ENCODE data around the gene VARS1.
A peak's percentile ranks its signal among the peaks of the same experiment; 100 is the strongest.
"Not testable (repeated sequence)": the region's sequence is repeated elsewhere in the genome, so short reads cannot be mapped to it uniquely, and the experiment has no call there.

VARS1 gene

DNA sequence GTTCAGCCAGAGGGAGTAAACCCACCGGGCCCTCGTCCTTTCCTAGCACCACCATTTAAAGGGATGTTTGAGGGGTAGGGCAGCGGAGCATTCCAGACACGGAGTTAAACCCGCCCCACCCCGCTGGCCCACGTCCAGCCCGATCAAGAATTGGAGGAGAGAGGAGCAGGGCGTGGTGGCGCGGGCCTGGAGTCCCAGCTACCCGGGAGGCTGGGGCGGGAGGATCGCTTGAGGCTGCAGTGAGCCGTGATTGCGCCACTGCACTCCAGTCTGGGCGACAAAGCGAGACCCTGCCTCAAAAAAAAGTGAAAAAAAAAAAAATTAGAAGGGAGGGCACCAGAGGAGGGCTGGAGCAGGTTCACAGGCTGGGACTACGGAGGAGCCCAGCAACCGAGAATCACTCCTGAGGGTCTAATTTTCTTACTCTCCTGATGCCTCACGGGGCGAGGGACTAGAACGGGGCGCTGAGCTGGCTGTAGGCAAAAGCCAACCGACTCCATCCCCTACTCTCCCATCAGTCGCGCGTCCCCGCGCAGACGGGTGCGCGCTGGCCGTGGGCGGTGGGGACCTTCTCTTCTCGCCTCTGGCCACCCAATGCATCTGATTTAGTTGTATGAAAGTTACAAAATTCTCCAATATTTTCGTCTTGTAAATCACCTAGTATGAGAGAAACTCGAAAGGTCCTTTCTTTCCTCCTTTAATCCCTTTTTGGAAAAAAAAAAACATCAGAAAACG, 25.9 kb upstream of the VARS1 start:
- peak; percentile 56 for DNase-seq

DNA sequence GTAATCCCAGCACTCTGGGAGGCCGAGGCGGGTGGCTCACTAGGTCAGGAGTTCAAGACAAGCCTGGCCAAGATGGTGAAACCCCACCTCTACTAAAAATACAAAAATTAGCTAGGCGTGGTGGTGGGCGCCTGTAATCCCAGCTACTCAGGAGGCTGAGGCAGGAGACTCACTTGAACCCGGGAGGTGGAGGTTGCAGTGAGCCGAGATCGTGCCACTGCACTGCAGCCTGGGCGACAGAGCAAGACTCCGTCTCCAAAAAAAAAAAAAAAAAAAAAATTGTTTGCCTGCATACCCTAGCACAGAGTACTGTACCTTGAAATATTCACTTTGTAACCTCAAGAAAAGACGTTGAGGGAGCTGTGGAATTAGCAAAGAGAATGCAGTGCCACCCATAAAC, 24.8 kb upstream of the VARS1 start:
- DNase-seq: not testable (repeated sequence)

DNA sequence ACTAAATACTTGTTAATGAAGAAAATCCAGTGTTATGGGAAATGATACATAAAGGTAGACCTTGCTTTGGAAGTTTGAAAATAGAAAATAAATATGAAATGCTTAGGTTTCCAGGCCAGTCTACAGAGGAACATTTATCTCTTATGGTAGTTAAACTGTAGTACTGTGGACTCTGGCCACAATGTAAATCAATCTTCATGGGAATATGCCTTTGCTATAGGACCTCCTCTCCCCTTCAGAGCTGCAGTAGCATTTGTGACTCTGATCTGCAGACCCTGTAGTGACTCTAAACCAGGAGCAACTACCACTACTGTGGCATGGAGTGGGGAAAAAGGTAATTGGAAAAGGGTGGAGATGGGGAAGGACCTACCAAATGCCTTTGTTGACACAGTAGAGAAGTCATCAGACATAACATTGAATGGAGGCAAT, 24.3 kb upstream of the VARS1 start:
- DNase-seq: no peak

DNA sequence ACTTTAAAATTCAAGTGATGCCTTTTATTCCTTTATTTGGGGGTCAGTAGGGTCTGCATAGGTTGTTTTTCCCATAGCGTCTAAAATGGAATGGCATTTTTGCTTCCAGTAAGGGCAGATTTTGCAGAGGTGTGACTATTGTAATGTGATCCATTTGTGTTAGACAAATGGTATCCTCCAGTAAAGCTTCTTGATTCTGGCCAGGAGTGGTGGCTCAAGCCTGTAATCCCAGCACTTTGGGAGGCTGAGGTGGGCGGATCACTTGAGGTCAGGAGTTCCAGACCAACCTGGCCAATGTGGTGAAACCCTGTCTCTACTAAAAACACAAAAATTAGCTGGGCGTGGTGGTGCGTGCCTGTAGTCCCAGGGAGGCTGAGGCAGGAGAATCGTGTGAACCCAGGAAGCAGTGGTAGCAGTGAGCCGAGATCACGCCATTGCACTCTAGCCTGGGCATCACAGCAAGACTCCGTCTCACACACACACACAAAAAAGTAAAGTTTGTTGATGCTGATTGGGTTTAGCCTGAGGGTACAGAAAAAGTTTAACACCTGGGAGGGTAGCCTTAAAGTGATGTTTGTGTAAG, 22.5 kb upstream of the VARS1 start:
- not testable (repeated sequence) for DNase-seq

DNA sequence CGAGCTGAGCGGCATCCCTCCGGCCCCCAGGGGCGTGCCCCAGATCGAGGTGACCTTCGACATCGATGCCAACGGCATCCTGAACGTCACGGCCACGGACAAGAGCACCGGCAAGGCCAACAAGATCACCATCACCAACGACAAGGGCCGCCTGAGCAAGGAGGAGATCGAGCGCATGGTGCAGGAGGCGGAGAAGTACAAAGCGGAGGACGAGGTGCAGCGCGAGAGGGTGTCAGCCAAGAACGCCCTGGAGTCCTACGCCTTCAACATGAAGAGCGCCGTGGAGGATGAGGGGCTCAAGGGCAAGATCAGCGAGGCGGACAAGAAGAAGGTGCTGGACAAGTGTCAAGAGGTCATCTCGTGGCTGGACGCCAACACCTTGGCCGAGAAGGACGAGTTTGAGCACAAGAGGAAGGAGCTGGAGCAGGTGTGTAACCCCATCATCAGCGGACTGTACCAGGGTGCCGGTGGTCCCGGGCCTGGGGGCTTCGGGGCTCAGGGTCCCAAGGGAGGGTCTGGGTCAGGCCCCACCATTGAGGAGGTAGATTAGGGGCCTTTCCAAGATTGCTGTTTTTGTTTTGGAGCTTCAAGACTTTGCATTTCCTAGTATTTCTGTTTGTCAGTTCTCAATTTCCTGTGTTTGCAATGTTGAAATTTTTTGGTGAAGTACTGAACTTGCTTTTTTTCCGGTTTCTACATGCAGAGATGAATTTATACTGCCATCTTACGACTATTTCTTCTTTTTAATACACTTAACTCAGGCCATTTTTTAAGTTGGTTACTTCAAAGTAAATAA, 21.8 kb upstream of the VARS1 start:
- DNase-seq: not testable (repeated sequence)

DNA sequence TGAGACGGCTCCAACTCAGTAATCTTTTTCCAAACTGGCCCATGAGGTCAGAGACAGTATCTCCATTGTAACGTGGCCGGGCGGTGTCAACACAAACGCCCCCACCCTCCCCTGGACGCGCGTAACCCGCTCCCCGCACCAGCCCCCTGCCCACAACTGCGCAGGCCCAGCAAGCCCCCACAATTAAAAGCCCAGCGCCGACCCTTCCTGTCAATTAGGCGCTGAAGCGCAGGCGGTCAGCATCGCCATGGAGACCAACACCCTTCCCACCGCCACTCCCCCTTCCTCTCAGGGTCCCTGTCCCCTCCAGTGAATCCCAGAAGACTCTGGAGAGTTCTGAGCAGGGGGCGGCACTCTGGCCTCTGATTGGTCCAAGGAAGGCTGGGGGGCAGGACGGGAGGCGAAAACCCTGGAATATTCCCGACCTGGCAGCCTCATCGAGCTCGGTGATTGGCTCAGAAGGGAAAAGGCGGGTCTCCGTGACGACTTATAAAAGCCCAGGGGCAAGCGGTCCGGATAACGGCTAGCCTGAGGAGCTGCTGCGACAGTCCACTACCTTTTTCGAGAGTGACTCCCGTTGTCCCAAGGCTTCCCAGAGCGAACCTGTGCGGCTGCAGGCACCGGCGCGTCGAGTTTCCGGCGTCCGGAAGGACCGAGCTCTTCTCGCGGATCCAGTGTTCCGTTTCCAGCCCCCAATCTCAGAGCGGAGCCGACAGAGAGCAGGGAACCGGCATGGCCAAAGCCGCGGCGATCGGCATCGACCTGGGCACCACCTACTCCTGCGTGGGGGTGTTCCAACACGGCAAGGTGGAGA, 19.7 kb upstream of the VARS1 start, which contains the start of the genes HSPA1A and HSPA1L:
HSPA1A (plus strand) TSS at position 519 of the 814 bp plus-strand sequence; CDS start at position 733, 214 bp downstream.
HSPA1L (minus strand) TSS at position 259 of the 814 bp plus-strand sequence. CDS start 3,311 bp downstream, outside the sequence.
- DNase-seq: peak; percentile 52

DNA sequence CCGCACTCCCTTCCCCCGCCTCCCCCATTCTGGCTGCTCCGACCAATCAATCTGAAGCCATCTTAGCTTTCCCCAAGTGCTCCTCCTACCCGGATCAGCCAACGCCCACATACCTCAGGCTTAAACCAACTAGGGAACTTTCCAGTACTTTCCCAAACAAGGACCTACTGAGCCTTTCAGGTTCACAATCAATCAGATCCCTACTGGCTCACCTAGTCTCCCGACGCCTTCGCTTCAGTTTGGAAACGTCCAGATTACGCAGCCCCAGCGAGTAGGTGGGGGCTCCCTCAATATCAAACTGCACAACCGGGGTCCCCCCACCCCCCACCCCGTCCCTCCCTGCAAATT, 19.1 kb upstream of the VARS1 start:
- peak; percentile 59 for DNase-seq

DNA sequence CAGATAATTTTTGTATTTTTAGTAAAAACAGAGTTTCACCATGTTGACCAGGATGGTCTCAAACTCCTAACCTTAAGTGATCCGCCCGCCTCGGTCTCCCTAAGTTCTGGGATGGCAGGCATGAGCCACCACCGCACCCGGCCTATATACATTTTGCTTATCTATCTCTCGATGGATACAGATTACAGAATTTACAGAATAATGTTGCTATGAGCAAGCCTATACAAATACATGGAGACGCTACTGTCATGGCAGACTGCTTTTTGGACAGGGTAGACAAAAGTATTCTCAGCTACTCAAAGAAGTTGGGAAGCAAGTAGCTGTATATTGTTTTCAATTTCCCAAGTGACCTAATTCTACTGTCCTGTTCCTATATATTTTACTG, 17.9 kb upstream of the VARS1 start:
- no peak for DNase-seq

DNA sequence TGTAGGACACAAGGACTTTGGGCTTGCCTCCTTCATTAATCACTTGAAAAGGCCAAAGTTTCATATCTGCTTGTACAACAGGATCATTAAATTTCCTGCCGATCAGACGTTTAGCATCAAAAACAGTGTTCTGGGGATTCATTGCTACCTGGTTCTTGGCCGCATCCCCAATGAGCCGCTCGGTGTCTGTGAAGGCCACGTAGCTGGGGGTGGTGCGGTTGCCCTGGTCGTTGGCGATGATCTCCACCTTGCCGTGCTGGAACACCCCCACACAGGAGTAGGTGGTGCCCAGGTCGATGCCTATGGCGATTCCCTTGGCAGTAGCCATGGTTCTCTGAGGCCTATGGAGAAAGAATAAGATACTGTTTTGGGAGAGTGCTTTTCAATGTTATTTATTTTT, 16.1 kb upstream of the VARS1 start:
- no peak for DNase-seq

DNA sequence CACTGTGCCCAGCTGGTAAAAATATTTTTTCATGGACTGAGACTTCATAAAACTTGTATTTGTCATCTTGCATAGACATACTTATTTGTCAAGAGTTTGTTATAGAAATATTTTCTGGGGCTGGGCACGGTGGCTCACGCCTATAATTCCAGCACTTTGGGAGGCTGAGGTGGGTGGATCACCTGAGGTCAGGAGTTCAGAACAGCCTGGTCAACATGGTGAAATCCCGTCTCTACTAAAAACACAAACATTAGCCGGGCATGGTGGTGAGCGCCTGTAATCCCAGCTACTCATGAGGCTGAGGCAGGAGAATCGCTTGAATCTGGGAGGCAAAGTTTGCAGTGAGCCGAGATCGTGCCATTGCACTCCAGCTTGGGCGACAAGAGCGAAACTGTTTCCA, 13.0 kb upstream of the VARS1 start:
- DNase-seq: not testable (repeated sequence)

DNA sequence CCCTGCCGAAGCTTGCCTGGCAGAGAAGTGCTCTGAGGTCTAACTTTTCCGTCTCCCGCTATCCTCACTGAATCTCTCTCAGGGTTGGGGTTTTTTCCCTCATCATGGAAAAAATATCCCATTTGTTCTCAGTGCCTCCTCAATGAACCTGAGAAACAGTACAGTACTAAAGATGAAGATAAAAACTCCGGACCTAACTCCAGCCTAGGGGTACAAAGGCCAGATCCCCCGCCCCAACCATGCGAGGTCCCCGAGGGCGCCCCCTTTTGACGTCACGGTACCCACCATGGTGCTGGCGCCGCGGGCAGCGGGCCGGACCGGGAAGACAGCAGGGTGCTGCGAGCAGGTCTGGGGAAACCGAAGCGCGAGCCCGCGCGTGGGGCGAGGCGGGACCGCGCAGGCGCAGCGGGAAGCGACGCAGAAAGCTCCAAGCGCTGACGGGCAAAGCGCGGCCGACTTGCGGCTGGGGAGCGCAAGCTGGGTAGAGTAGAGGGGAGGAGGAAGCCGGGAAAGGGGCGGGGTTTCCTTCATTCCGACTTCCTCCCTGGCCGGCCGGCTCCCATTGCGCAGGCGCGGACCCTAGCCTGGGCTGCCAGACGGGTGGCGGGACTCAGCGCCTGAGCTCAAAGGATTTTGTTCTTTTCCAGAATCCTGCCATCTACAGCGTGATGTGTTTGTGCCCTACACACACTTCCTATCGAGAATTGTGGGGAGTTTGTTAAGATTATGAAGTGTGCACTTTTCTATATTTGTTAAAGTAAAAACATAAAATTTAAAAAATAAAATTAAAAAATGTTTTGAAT, 11.1 kb upstream of the VARS1 start, which contains the start of gene LSM2:
LSM2 (minus strand) TSS at position 497 of the 803 bp plus-strand sequence; CDS start at position 288, 209 bp downstream.
- DNase-seq: peak; percentile 97

DNA sequence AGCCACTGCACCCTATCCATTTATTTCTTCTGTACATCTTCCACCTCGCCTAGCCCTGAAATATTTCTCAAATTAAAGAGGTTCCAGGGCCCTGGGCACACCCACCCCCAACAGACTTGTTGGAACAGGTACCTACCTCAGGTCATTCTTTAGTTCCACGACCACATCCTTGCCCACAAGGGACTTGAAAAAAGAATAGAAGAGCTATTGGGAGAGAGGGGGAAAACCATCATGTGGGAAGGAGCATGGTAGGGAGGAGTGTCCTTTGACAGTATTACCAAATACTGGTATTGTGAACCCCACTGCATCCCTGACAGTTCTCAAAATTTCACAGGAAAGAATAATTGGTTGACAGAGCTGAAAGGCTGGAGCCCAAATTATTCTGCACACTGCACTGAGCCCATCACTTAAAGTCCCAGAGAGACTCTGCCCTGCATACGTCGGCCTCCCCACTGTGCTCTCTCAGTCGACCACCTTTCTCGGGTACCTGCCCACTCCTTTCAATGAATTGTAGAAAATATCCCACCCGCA, 10.5 kb upstream of the VARS1 start:
- DNase-seq: no peak

DNA sequence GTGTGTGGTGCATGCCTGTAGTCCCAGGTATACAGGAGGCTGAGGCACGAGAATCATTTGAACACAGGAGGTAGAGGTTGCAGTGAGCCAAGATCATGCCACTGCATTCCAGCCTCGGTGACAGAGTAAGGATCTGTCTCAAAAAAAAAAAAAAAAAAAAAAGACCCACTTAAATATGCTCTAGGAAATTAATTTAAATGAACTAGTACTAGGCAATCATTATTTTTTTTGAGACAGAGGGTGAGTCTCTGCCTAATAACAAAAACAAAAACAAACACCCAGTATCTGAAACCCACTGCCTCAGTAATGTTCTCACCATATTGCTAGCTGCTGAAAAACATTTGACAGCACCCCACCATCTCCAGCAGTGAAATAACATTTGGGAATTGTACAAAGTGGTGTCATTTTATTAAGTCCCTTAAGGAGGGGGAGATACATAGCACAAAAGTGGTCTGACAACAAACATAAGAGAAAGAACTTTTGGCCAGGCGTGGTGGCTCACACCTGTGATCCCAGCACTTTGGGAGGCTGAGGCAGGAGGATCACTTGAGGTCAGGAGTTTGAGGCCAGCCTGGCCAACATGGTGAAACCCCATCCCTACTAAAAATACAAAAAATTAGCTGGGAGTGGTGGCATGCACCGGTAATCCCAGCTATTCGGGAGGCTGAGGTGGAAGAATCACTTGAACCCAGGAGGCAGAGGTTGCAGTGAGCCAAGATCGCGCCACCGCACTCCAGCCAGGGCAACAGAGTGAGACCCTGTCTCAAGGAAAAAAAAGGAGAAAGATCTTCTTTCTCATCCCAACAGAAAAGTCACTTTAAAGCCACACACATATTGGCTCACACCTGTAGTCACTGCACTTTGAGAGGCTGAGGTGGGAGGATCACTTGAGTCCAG, 5.7 kb upstream of the VARS1 start:
- DNase-seq: not testable (repeated sequence)

DNA sequence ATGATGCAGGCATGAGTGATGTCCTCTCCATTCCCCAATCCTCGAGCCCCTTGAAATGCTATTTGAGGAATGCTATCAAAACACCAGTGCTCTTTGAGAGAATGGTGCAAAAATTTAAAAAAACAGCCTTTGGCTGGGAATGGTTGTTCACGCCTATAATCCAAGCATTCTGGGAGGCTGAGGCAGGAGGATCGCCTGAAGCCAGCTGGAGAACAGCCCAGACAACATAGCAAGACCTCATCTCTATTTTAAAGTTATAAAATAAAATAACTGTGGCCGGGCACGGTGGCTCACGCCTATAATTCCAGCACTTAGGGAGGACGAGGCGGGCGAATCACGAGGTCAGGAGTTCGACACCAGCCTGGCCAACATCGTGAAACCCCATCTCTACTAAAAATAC, 4.2 kb upstream of the VARS1 start:
- no peak for DNase-seq

DNA sequence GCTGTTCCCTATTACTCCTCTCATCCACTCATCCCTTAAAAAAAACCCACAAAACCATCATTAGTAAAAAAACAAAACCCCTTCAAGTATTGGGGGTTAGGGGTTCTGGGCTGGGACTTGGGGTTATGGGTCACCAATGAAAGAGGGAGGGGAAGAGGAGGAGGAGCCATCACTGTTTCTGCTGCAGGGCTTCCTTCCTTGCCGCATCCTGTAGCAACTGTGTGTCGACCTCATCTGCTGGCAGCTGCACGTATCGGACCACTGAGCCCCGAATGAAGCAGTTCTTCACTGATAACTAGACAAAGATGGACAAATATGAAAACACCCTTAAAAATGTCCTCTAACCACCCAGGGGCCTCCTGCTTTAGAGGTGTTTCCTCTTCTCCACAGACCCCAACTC, 2.0 kb upstream of the VARS1 start:
- no peak for DNase-seq

DNA sequence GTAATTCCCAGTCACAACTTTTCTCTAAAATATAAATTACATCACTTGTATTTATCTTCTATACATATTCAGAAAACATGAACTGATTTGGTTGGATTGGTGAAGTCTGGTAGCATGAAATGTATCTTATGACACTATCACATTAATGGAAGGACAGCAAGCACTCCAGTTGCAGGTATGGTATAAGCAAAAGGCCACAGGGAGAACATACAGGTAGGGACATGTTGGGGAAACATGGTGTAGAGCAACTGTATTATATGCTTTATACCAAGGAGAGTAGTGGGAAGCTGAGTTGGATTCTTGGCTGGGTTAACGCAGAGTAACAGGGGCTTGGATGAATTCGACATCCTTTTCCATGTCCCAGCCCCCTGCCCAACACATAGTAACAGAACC, 1.4 kb upstream of the VARS1 start:
- DNase-seq: no peak

DNA sequence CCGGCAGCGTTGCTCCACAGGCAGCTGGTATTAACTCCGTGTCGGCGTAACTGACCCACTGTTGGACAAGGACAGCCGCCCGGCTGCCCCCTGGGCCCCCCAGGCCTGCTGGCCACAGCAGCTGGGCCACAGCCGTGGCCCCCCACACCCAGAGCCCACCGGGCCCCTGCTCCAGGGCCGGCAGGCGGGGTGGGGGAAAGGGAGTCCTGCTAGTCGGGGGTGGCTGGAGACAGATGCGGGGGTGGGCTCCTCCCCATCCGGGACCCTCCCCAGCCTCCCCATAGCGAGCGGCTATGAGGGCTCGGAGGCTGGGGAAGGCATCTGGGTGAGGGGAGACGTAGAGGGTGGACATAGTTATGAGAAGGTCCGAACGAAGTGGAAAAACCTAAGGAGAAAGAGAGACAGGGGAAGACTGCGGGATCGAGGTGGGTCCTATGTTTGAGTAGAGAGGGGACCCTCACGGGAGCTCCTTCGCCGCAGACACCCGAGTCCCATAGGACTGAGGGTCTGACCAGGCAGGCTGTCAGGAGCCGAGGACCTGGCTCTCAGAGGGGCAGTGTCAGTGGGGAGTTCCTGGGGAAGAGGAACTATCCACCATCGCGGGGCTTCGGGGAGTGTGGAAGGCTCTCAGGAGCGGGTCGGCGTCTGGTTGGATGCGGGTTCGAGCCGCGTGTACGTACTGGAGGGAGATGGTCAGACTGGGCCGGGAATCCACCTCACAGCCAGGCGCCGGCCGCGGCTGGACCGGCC, 511 bp downstream of the VARS1 start:
- no peak for DNase-seq

DNA sequence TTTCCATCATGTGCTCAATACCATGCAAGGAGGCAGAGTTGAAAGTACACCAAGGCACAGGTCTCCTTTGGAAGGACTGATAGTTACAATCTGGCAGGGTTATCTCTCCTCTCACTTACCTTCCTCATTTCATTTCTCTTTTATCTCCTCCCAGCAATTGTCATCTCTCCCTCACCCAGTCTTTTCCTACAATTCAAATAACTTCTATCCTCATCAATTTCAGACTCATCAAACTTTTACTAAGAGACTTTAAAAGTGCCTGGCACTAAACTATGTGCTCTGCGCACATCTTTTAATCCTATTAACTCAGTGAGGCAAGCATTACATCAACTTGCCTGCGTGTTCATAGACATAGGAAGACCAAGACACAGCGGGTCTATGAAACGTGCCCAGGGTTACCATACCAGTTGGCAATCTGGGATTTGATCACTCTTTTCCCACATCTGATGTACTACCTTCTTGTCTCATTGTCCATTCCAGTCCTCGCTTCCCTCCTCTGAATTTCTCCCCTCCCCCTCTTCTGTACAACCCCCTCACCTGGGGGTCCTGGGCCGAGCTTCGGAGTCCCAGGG, 1.2 kb downstream of the VARS1 start:
- no peak for DNase-seq

DNA sequence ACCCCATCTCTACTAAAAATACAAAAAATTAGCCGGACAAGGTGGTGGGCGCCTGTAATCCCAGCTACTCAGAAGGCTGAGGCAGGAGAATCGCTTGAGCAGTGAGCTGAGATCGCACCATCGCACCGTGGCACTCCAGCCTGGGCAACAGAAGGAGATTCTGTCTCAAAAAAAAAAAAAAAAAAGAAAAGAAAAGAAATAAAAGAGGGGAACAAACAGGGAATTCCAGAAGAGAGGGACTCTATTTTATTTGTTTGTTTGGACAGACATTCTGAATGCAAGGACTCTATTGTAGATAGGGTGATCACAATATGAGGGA, 1.7 kb downstream of the VARS1 start:
- DNase-seq: not testable (repeated sequence)

DNA sequence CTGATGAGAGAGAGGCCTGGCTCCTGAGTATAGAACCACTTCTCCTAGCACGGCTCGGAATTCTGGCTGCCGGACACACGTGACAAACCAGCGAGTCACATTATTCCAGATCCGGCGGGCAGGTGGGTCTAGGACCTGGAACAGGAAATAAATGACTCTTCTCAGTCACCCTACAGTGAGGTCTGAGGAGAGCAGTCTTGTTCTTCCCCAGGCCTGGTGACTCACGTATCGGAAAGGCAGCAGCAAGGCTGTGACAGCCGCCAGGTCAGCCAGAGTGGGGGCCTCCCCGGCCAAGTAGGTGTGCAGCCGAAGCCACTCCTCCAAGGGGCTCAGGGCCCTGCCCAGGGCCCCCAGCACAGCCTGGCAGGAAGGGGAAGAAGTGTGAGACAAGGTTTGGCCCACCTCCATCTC, 2.8 kb downstream of the VARS1 start:
- no peak for DNase-seq

Data from activated CD8-positive, alpha-beta memory T cell treated with anti-CD3 and anti-CD28 coated beads, Interleukin-2, amount 50 U/mL, for 4 hours (primary cell).